ENCODE data around the gene ZNF629.

GRCh38 chr16:30780021-30780420 lies 7.0 kb downstream of the ZNF629 start:
- TF ChIP-seq ESRRG (CRISPR knock-in tag; IDR thresholded peaks at IDR 0.05) = no peak
- no peak for TF ChIP-seq ZNF565 (CRISPR knock-in tag; conservative IDR thresholded peaks at IDR 0.05; ENCODE audit: low read depth)
- TF ChIP-seq PPARA (CRISPR knock-in tag; IDR thresholded peaks at IDR 0.05; ENCODE audit: borderline replicate concordance) = no peak
- TF ChIP-seq ISL1 (CRISPR knock-in tag; IDR thresholded peaks at IDR 0.05) = no peak
